ENCODE data around the gene FBXL17. TPM values are rescaled to one million over a fixed set of nuclear protein-coding genes. Genes with fewer than 3 reads are reported as not detected.

Gene FBXL17
- total RNA-seq, 4 donors from 2014 or later = 14.4 to 22.0 (median 16.6) TPM

GRCh38 chr5:108238936-108239887 lies 142.7 kb downstream of the FBXL17 start:
- Histone ChIP-seq H3K27ac (replicated peaks in 1 of 4) (no peak overlapping the region), H3K4me3 (no peak overlapping the region), H3K9me3 (no peaks in the 10 kb centered on the region), H3K4me1 (peaks cover 0 to 6% (median under 1%) of the 10 kb centered on the region in 4 donors), H3K27me3 (no peaks in the 10 kb centered on the region), H3K36me3 (no peaks in the 10 kb centered on the region)
- DNase-seq (ENCODE audit: extremely low spot score) = no peak
- WGBS = 77% methylated on average over 9 of the region's 10 CpGs
- no peak for TF ChIP-seq EP300 (IDR thresholded peaks at IDR 0.05)
- TF ChIP-seq POLR2AphosphoS5 (IDR thresholded peaks at IDR 0.05) = no peak
- TF ChIP-seq POLR2A (IDR thresholded peaks at IDR 0.05; ENCODE audit: low read depth) = no peak
- no peak for TF ChIP-seq CTCF (IDR thresholded peaks at IDR 0.05)
- intact Hi-C loops (cut with DNase I) = no loop called here

- Histone ChIP-seq H3K27me3 (no peaks in the 10 kb centered on the region), H3K27ac (replicated peaks in 1 of 4) (no peak overlapping the region), H3K9me3 (no peaks in the 10 kb centered on the region), H3K36me3 (no peaks in the 10 kb centered on the region), H3K4me1 (peaks cover 0 to 6% (median 2%) of the 10 kb centered on the region in 4 donors), H3K4me3 (no peak overlapping the region)
- DNase-seq (ENCODE audit: extremely low spot score) = no peak
- WGBS = 94% methylated on average over 4 of the region's 4 CpGs
- intact Hi-C loops (cut with DNase I) = no loop called here
- TF ChIP-seq EP300 (IDR thresholded peaks at IDR 0.05) (no peak), POLR2AphosphoS5 (IDR thresholded peaks at IDR 0.05) (no peak), POLR2A (IDR thresholded peaks at IDR 0.05; ENCODE audit: low read depth) (no peak)
Observed at GRCh38 chr5:108238461-108238860, 143.4 kb downstream of the FBXL17 start.

GRCh38 chr5:108233617-108234155 lies 148.2 kb downstream of the FBXL17 start:
- intact Hi-C loops (cut with DNase I) = no loop called here
- H3K27me3 ChIP-seq = no peaks in the 10 kb centered on the region
- H3K9me3 ChIP-seq = no peaks in the 10 kb centered on the region
- peaks cover 0 to 5% (median 0%) of the 10 kb centered on the region in 4 donors for H3K36me3 ChIP-seq
- DNase-seq (ENCODE audit: extremely low spot score) = no peak
- peaks cover 0 to 6% (median 0%) of the 10 kb centered on the region in 4 donors for H3K4me1 ChIP-seq
- H3K27ac ChIP-seq (replicated peaks in 1 of 4) = no peak overlapping the region
- TF ChIP-seq CTCF (IDR thresholded peaks at IDR 0.05) (no peak), EP300 (IDR thresholded peaks at IDR 0.05) (no peak), POLR2AphosphoS5 (IDR thresholded peaks at IDR 0.05) (no peak), POLR2A (IDR thresholded peaks at IDR 0.05; ENCODE audit: low read depth) (no peak)
- 79% methylated on average over 3 of the region's 3 CpGs for WGBS
- no peak overlapping the region for H3K4me3 ChIP-seq

GRCh38 chr5:108232805-108233204 lies 149.1 kb downstream of the FBXL17 start:
- DNase-seq (ENCODE audit: extremely low spot score) = no peak
- Histone ChIP-seq H3K4me3 (no peak overlapping the region), H3K27ac (replicated peaks in 1 of 4) (no peak overlapping the region), H3K36me3 (peaks cover 0 to 5% (median 0%) of the 10 kb centered on the region in 4 donors), H3K9me3 (no peaks in the 10 kb centered on the region), H3K4me1 (peaks cover 0 to 6% (median 0%) of the 10 kb centered on the region in 4 donors), H3K27me3 (no peaks in the 10 kb centered on the region)
- intact Hi-C loops (cut with DNase I) = no loop called here
- no peak for TF ChIP-seq CTCF (IDR thresholded peaks at IDR 0.05)
- no peak for TF ChIP-seq POLR2A (IDR thresholded peaks at IDR 0.05; ENCODE audit: low read depth)
- TF ChIP-seq POLR2AphosphoS5 (IDR thresholded peaks at IDR 0.05) = no peak
- no peak for TF ChIP-seq EP300 (IDR thresholded peaks at IDR 0.05)

GRCh38 chr5:108222011-108222410 lies 159.9 kb downstream of the FBXL17 start:
- no peak overlapping the region for H3K27ac ChIP-seq (replicated peaks in 1 of 4)
- no peak overlapping the region for H3K4me3 ChIP-seq
- H3K36me3 ChIP-seq = no peaks in the 10 kb centered on the region
- TF ChIP-seq EP300 (IDR thresholded peaks at IDR 0.05) (no peak), POLR2AphosphoS5 (IDR thresholded peaks at IDR 0.05) (no peak), POLR2A (IDR thresholded peaks at IDR 0.05; ENCODE audit: low read depth) (no peak), CTCF (IDR thresholded peaks at IDR 0.05) (no peak)
- no peaks in the 10 kb centered on the region for H3K4me1 ChIP-seq
- no peaks in the 10 kb centered on the region for H3K27me3 ChIP-seq
- no peaks in the 10 kb centered on the region for H3K9me3 ChIP-seq
- intact Hi-C loops (cut with DNase I) = no loop called here
- DNase-seq (ENCODE audit: extremely low spot score) = no peak

Measured in esophagus muscularis mucosa (tissue), 4 donors.